H9 (cell line): ENCODE data around the gene MAPK8. TPM values are rescaled to one million over a fixed set of nuclear protein-coding genes. Genes with fewer than 3 reads are reported as not detected.

ENCODE experiments used
- DNase-seq: peaks from one replicate; pipeline ENCODE4 v3.0.0-alpha.2; 2017
- H2AFZ ChIP-seq: one replicate; pipeline ENCODE4 v1.6.1; 2013; ENCODE audit warnings: mild to moderate bottlenecking, low read length, control low read depth, moderate library complexity
- H2AK5ac ChIP-seq: 2 replicates; pipeline ENCODE4 v1.6.1; 2013; ENCODE audit warnings: low read length, control low read depth, mixed read lengths; ENCODE audit not compliant: insufficient read length
- H2BK120ac ChIP-seq: one replicate; pipeline ENCODE4 v1.6.1; 2013; ENCODE audit warnings: low read depth, mild to moderate bottlenecking, low read length, control low read depth, inconsistent platforms; ENCODE audit not compliant: poor library complexity, severe bottlenecking
- H2BK12ac ChIP-seq: 2 replicates; pipeline ENCODE4 v1.6.1; 2013; ENCODE audit warnings: low read length, control low read depth, mixed read lengths, low read depth; ENCODE audit not compliant: insufficient read length
- H2BK15ac ChIP-seq: 2 replicates; pipeline ENCODE4 v1.6.1; 2013; ENCODE audit warnings: low read depth, low read length, control low read depth
- H2BK20ac ChIP-seq: one replicate; pipeline ENCODE4 v1.6.1; 2013; ENCODE audit warnings: low read depth, mild to moderate bottlenecking, low read length, control low read depth, inconsistent platforms; ENCODE audit not compliant: poor library complexity, severe bottlenecking
- H2BK5ac ChIP-seq: 2 replicates; pipeline ENCODE4 v1.6.1; 2013; ENCODE audit warnings: low read length, control low read depth, mixed read lengths; ENCODE audit not compliant: insufficient read length
- H3K14ac ChIP-seq: 2 replicates; pipeline ENCODE4 v1.6.1; 2013; ENCODE audit warnings: low read length, control low read depth; ENCODE audit not compliant: insufficient read depth
- H3K18ac ChIP-seq: 2 replicates; pipeline ENCODE4 v1.6.1; 2013; ENCODE audit warnings: low read depth, mild to moderate bottlenecking, mixed read lengths, low read length, control low read depth; ENCODE audit not compliant: insufficient read length
- H3K23ac ChIP-seq: 2 replicates; pipeline ENCODE4 v1.6.1; 2013; ENCODE audit warnings: low read length, control low read depth, mixed read lengths, low read depth; ENCODE audit not compliant: insufficient read length
- H3K23me2 ChIP-seq: 2 replicates; pipeline ENCODE4 v1.6.1; 2013; ENCODE audit warnings: low read depth, mild to moderate bottlenecking, mixed read lengths, low read length, control low read depth; ENCODE audit not compliant: insufficient read length, poor library complexity, severe bottlenecking
- H3K27ac ChIP-seq: 2 replicates; pipeline ENCODE4 v1.5.1; 2013; ENCODE audit warnings: low read length, control low read depth, mixed read lengths, low read depth; ENCODE audit not compliant: insufficient read length
- H3K27me3 ChIP-seq: 2 replicates; pipeline ENCODE4 v1.6.1; 2013; ENCODE audit warnings: low read length, control low read depth, inconsistent platforms; ENCODE audit not compliant: insufficient read depth
- H3K4ac ChIP-seq: 2 replicates; pipeline ENCODE4 v1.6.1; 2013; ENCODE audit warnings: low read depth, mild to moderate bottlenecking, control low read depth, inconsistent platforms, low read length, moderate library complexity
- H3K4me1 ChIP-seq: 2 replicates; pipeline ENCODE4 v1.6.1; 2013; ENCODE audit warnings: low read length, control low read depth, inconsistent platforms; ENCODE audit not compliant: insufficient read depth
- H3K4me2 ChIP-seq: 2 replicates; pipeline ENCODE4 v1.6.1; 2013; ENCODE audit warnings: low read length, control low read depth, mixed read lengths; ENCODE audit not compliant: insufficient read length, insufficient read depth
- H3K56ac ChIP-seq: 2 replicates; pipeline ENCODE4 v1.6.1; 2013; ENCODE audit warnings: low read depth, mild to moderate bottlenecking, mixed read lengths, low read length, control low read depth; ENCODE audit not compliant: insufficient read length
- H3K79me1 ChIP-seq: 2 replicates; pipeline ENCODE4 v1.6.1; 2013; ENCODE audit warnings: low read depth, mild to moderate bottlenecking, moderate library complexity, low read length, control low read depth, inconsistent platforms; ENCODE audit not compliant: insufficient read depth, poor library complexity, severe bottlenecking
- H3K79me2 ChIP-seq: 2 replicates; pipeline ENCODE4 v1.6.1; 2013; ENCODE audit warnings: low read length, control low read depth, inconsistent platforms; ENCODE audit not compliant: insufficient read depth
- H3K9ac ChIP-seq: 2 replicates; pipeline ENCODE4 v1.6.1; 2013; ENCODE audit warnings: low read length, control low read depth, mixed read lengths; ENCODE audit not compliant: insufficient read length; ENCODE audit errors: extremely low read depth
- H3K9me3 ChIP-seq: one replicate; pipeline ENCODE4 v1.6.1; 2013; ENCODE audit warnings: low read depth, low read length, inconsistent platforms; ENCODE audit not compliant: control insufficient read depth
- H3T11ph ChIP-seq: one replicate; pipeline ENCODE4 v1.6.1; 2013; ENCODE audit warnings: mild to moderate bottlenecking, low read length, control low read depth, inconsistent platforms
- H4K20me1 ChIP-seq: one replicate; pipeline ENCODE4 v1.6.1; 2013; ENCODE audit not compliant: control insufficient read depth, insufficient read length, insufficient read depth
- H4K5ac ChIP-seq: 2 replicates; pipeline ENCODE4 v1.6.1; 2013; ENCODE audit warnings: low read depth, mild to moderate bottlenecking, mixed read lengths, low read length, control low read depth; ENCODE audit not compliant: insufficient read length
- H4K8ac ChIP-seq: replicated peaks from 2 replicates; pipeline ENCODE4 v1.6.1; 2013; ENCODE audit warnings: low read length, control low read depth, mixed read lengths, low read depth; ENCODE audit not compliant: insufficient read length
- H4K91ac ChIP-seq: 2 replicates; pipeline ENCODE4 v1.6.1; 2013; ENCODE audit warnings: low read depth, mild to moderate bottlenecking, moderate library complexity, mixed read lengths, low read length, control low read depth; ENCODE audit not compliant: insufficient read length
- H3K27ac Mint-ChIP-seq, 3 experiments: 2 replicates in 2 of 3; 3 replicates in 1 of 3; pipeline ENCODE4 v1.8.0; 2020 to 2021; ENCODE audit warnings: mixed read lengths in 3 of 3, mild to moderate bottlenecking in 1 of 3, moderate library complexity in 1 of 3
- H3K27me3 Mint-ChIP-seq: 2 replicates; pipeline ENCODE4 v1.8.0; 2021; ENCODE audit warnings: low read depth, mild to moderate bottlenecking, moderate library complexity, mixed read lengths
- H3K36me3 Mint-ChIP-seq, 3 experiments: 2 replicates in 2 of 3; 3 replicates in 1 of 3; pipeline ENCODE4 v1.8.0; 2020 to 2021; ENCODE audit warnings: low read depth in 3 of 3, mixed read lengths in 3 of 3; ENCODE audit not compliant: insufficient read depth in 1 of 3
- H3K4me1 Mint-ChIP-seq, 2 experiments: 2 replicates each; pipeline ENCODE4 v1.8.0; 2020; ENCODE audit warnings: mixed read lengths in 2 of 2
- H3K4me3 Mint-ChIP-seq, 2 experiments: 2 replicates in 1 of 2; 3 replicates in 1 of 2; pipeline ENCODE4 v1.8.0; 2020 to 2021; ENCODE audit warnings: mild to moderate bottlenecking in 2 of 2, mixed read lengths in 2 of 2, moderate library complexity in 1 of 2
- H3K9me3 Mint-ChIP-seq, 2 experiments: 2 replicates in 1 of 2; 3 replicates in 1 of 2; pipeline ENCODE4 v1.8.0; 2020; ENCODE audit warnings: mild to moderate bottlenecking in 2 of 2, mixed read lengths in 2 of 2, moderate library complexity in 1 of 2
- CTCF ChIP-seq: fragments of 200-600 bp; sonication (generic); conservative IDR thresholded peaks from 3 replicates; pipeline ENCODE4 v1.8.0; 2021; ENCODE audit warnings: antibody characterized with exemption, mild to moderate bottlenecking
- WGBS: extraction: QIAGEN DNeasy Blood & Tissue Kit; methylation state at CpG from one replicate; pipeline ENCODE4 v1.1.7; 2013; ENCODE audit warnings: missing lambda C conversion rate, low lambda C conversion rate, mixed read lengths; ENCODE audit not compliant: insufficient read length; ENCODE audit errors: extremely low coverage; 5-methylcytosine and 5-hydroxymethylcytosine counted together
- total RNA-seq: library from RNA; stranded (reverse); gene quantifications from 2 replicates; pipeline ENCODE4 v1.2.1, GENCODE V29; 2021

MAPK8 gene
- total RNA-seq, 1 experiment from 2014 or later = 52.0 TPM

- peaks cover 0 to 4% of the 10 kb centered on the region in 2 experiments; a peak in 2 of 5 replicates for H3K9me3 Mint-ChIP-seq
- Histone ChIP-seq H4K8ac (no peak overlapping the region), H3T11ph (no peak overlapping the region), H4K91ac (no peak overlapping the region), H4K5ac (no peak overlapping the region), H3K56ac (no peak overlapping the region), H3K4me2 (no peak overlapping the region), H2BK120ac (no peak overlapping the region), H2BK15ac (no peak overlapping the region), H3K79me2 (no peaks in the 10 kb centered on the region), H3K4ac (no peak overlapping the region), H2BK5ac (no peak overlapping the region), H2AFZ (no peak overlapping the region), H3K4me1 (peaks cover 11% of the 10 kb centered on the region), H3K14ac (no peak overlapping the region), H3K23ac (no peak overlapping the region), H3K27me3 (no peaks in the 10 kb centered on the region), H3K79me1 (no peaks in the 10 kb centered on the region), H2AK5ac (no peak overlapping the region), H2BK12ac (no peak overlapping the region), H2BK20ac (no peak overlapping the region), H3K27ac (no peak overlapping the region), H4K20me1 (no peaks in the 10 kb centered on the region), H3K9me3 (no peaks in the 10 kb centered on the region), H3K9ac (no peak overlapping the region), H3K23me2 (no peaks in the 10 kb centered on the region), H3K18ac (no peak overlapping the region)
- WGBS = no CpG with 5 or more reads among the region's 3 CpGs
- H3K36me3 Mint-ChIP-seq = peaks cover 7 to 17% (median 9%) of the 10 kb centered on the region in 3 experiments; a peak in 5 of 7 replicates
- DNase-seq = no peak
- no peak overlapping the region for H3K4me3 Mint-ChIP-seq
- no peak; the same call in 2 of the 3 replicates for TF ChIP-seq CTCF
- peaks cover 34 to 39% of the 10 kb centered on the region in 2 experiments for H3K4me1 Mint-ChIP-seq
- no peaks in the 10 kb centered on the region; the same call in 1 of the 2 replicates for H3K27me3 Mint-ChIP-seq
- no peak overlapping the region for H3K27ac Mint-ChIP-seq
These were observed 166.1 kb downstream of the MAPK8 start for GRCh38 chr10:48472501-48473069.
